ENCODE measurements around the gene PPP1R12B.

The PPP1R12B gene

GRCh38 chr1:202348509-202349205 is at the start of gene PPP1R12B:
TSS of gene PPP1R12B (plus strand) at chr1:202348699. CDS start at chr1:202348852, 153 bp downstream.
- peak; percentile 92 to 95 for DNase-seq (ENCODE audit: low read depth in 2 of 2)

- DNase-seq (ENCODE audit: low read depth in 2 of 2) = no peak
Observed at GRCh38 chr1:202302166-202302565, 46.3 kb upstream of the PPP1R12B start.

DNA sequence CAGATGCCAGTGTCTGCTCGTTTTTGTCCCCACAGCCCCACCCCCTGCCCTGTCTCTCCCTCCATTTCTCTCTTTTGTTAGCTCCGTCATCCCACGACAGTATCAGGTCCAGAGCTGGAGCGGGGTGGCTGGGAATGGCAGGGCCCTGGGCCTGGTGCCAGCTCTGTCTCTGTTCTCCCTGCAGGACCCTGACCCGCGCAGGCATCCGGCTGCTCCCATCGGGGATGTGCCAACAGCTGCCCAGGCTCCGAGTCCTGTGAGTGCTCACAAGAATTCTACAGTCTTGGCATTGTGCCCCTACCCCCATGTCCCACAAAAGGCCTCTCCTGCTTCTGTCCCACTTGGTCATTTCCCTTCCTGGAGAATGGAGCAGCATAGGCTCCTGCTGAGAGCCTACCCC is 44.1 kb upstream of the PPP1R12B start:
- DNase-seq (ENCODE audit: low read depth in 2 of 2) = no peak

- no peak for DNase-seq (ENCODE audit: low read depth in 2 of 2)
Observed at GRCh38 chr1:202305168-202305567, 43.3 kb upstream of the PPP1R12B start.

DNA sequence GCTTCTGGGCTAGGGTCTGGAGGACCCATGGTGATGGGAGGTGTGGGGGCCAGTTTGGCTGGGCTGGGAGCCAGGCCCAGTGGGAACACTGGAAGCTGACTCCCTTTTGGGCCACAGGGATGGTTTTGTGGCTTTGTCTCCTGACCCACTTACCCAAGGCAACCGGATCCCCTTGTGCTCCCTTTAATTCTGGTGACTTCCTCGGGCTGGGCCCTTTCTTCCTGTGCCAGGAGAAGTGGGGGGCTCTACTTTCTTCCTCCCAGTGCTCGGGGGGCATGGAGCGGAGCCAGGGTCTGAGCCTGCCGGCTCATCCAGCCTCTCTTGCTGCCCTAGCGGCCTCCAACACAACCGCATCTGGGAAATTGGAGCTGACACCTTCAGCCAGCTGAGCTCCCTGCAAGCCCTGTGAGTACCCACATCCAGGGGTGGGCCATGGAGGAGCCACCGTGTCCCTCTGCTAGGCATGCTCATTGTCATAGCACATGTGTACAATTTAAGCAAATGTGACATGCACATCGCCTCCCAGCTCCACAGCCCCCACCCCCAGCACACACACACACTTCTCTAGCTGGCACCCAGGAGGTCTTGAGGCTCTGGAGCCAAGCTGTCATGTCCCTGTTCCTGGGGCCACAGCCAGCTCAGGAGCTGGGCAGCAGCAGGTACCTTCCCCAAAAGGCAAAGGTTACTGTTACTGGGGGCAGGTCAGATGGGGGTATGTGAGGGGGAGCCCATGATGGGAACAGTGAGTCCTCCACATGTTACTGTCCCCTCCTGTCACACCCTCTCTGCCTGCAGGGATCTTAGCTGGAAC is 41.8 kb upstream of the PPP1R12B start:
- no peak for DNase-seq (ENCODE audit: low read depth in 2 of 2)

GRCh38 chr1:202310071-202310725 is 38.3 kb upstream of the PPP1R12B start:
- no peak for DNase-seq (ENCODE audit: low read depth in 2 of 2)

DNA sequence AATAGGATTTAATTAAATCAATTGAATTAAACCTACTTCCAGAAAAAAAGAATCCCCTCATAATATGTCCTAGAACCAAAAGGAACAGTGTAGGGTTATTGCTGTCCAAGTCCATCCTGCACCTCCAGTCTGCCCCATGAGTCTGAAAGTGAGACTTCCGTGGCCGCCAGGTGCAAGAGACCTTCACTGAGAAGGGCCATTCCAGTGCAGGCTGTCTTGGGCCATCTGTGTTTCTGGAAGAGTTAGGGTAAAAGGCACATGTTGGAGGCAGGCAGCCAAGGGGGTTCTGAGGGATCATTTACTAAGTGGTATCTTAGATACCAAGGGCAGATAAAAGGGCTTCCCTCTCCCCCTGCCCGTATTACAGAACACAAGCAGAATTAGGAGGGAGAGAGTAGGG is 37.8 kb upstream of the PPP1R12B start:
- DNase-seq (ENCODE audit: low read depth in 2 of 2) = no peak

DNA sequence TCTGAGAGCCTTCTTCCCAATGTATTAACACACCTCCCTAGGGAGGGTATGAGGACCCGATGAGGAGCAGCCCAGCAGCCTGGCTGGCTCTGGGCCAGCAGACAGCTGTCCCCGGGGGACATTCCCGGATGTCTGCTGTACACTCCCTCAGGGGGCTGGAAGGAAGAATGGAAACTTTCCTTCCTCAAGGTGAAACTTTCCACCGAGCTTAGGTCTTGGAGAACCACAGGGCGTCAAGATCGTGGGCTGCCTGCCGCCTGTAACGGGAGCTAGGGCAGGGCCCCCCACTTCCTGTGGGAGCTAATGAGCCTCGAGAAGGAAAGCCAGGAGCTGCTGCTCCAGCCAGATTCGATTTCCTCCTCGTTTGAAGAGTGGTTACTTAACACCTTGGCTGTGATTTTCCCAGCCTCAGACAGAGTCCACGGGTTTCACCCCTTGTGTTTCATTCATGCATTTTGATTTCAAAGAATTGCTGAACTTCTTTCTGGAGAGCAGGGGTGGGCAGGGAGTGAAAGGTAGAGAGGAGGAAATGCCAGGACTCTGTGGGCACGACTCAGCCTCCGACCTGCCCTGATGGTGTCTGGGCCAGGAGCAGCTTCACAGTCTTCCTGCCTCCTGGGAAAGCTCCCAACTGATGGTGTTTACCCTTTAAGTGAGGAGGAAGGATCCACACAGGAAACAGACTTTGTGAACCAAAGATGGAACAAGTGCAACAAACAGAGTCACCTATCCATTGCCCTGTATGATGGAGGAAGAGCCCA is 36.4 kb upstream of the PPP1R12B start:
- DNase-seq (ENCODE audit: low read depth in 2 of 2) = no peak

GRCh38 chr1:202315576-202316168 is 32.8 kb upstream of the PPP1R12B start:
- DNase-seq (ENCODE audit: low read depth in 2 of 2) = peak; percentile 45 to 68

DNA sequence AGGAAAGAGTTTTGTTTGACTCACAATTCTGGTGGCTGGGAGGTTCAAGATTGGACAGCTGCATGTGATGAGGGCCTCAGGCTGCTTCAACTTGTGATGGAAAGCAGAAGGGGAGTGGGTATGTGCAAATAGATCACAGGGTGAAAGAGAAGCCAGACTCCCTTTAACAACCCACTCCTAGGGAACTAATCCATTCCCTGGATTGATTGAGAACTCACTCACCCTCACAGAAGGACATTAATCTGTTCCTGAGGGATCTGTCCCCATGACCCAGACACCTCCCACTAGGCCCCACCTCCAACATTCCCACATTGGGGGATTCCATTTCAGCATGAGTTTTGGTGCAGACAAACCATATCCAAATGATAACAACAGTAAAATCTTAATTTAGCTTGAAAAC is 32.3 kb upstream of the PPP1R12B start:
- no peak for DNase-seq (ENCODE audit: low read depth in 2 of 2)

DNA sequence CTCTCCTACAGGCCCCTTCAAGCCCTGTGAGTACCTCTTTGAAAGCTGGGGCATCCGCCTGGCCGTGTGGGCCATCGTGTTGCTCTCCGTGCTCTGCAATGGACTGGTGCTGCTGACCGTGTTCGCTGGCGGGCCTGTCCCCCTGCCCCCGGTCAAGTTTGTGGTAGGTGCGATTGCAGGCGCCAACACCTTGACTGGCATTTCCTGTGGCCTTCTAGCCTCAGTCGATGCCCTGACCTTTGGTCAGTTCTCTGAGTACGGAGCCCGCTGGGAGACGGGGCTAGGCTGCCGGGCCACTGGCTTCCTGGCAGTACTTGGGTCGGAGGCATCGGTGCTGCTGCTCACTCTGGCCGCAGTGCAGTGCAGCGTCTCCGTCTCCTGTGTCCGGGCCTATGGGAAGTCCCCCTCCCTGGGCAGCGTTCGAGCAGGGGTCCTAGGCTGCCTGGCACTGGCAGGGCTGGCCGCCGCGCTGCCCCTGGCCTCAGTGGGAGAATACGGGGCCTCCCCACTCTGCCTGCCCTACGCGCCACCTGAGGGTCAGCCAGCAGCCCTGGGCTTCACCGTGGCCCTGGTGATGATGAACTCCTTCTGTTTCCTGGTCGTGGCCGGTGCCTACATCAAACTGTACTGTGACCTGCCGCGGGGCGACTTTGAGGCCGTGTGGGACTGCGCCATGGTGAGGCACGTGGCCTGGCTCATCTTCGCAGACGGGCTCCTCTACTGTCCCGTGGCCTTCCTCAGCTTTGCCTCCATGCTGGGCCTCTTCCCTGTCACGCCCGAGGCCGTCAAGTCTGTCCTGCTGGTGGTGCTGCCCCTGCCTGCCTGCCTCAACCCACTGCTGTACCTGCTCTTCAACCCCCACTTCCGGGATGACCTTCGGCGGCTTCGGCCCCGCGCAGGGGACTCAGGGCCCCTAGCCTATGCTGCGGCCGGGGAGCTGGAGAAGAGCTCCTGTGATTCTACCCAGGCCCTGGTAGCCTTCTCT is 30.3 kb upstream of the PPP1R12B start:
- DNase-seq (ENCODE audit: low read depth in 2 of 2) = no peak

DNA sequence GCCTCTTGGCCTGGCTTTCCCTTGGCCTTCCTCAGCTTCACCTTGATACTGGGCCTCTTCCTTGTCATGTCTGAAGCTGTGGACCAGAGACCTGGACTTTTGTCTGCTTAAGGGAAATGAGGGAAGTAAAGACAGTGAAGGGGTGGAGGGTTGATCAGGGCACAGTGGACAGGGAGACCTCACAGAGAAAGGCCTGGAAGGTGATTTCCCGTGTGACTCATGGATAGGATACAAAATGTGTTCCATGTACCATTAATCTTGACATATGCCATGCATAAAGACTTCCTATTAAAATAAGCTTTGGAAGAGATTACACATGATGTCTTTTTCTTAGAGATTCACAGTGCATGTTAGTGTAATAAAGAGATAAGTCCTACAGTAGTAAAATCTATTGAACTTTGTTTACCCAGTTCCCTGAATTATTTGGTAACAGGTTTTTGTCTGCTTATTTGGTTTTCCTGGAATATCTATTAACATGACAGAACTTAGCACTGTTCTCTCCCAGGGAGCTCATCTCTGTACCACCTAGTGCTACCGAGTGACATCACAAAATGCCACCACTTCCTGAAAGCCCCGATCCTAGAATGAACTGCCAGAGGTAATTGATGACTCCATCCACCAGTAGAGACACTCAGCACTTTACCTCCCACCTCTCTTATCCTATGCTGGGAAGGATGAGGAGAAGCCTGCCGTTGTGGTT is 29.0 kb upstream of the PPP1R12B start:
- no peak for DNase-seq (ENCODE audit: low read depth in 2 of 2)

- no peak for DNase-seq (ENCODE audit: low read depth in 2 of 2)
Observed at GRCh38 chr1:202320081-202320405, 28.5 kb upstream of the PPP1R12B start.

DNA sequence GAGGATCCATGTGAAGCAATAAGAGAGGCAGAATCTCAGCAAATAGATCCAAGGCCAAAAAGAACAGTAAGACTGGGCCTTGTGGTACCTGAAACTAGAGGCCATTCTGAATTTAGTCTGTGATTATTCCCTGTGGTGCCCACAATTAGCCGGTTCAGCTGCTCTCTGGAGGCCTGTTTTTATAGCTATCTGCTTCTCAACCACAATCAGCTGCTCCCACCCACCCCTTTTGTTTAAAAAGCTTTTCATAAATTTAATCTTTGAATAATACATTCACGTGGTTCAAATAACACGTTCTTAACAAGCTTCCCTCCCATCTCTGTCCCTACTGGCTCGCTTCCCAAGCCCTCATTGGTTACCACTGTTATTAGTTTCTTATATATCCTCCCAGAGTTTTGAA is 24.8 kb upstream of the PPP1R12B start:
- no peak for DNase-seq (ENCODE audit: low read depth in 2 of 2)

GRCh38 chr1:202324646-202325045 is 23.9 kb upstream of the PPP1R12B start:
- DNase-seq (ENCODE audit: low read depth in 2 of 2) = no peak

- DNase-seq (ENCODE audit: low read depth in 2 of 2) = no peak
Observed at GRCh38 chr1:202329891-202330290, 18.6 kb upstream of the PPP1R12B start.

DNA sequence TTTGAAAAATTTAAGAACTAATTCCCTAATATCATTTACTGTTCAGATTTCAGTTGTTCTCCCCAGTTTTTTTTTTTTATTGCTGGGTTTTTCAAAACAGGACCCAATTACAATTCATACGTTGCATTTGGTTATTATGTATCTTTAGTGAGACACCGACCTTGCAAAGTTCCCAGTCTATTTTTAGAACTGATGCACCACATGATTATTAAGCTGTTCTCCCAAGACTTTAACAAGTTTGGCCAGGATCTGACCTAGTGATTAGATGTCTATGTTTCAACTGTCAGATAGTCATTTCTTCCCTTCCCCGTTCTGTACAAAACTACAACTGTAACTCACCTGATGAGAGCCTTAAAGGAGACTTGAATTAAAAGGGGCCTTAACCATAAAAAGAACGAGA is 14.6 kb upstream of the PPP1R12B start:
- DNase-seq (ENCODE audit: low read depth in 2 of 2) = no peak

DNA sequence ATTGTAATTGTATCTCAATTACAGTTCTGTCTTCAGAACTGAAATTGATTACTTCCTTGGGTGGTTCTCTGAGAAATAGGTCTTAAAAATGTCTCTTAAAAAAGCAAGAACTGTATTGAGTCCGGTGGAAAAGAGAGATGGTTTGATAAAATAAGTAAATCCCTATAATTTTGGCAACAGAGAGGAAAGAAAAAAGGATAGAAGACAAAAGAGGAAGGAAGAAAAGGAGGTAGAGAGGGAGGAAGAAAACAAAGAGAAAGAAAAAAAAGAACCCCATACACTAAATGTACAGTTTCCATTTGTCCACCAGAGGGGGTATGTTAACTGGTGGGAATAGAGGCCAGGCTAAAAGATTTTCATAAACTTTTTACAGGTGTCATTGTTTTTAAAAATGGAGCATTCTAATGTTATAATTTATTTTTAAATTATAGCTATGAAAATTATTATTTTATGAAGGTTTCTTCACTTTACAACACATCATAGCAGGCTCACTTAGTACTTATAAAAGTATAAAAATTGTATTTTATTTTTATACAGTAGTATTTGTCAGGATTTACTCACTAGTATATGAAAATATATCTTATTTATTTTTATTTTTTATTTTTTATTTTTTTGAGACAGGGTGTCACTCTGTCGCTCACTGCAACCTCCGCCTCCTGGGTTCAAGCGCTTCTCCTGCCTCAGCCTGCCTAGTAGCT is 4.7 kb upstream of the PPP1R12B start:
- no peak for DNase-seq (ENCODE audit: low read depth in 2 of 2)

GRCh38 chr1:202348005-202348508 is 442 bp upstream of the PPP1R12B start:
- no peak for DNase-seq (ENCODE audit: low read depth in 2 of 2)

Data from stimulated activated CD4-positive, alpha-beta T cell treated with anti-CD3 and anti-CD28 coated beads, Interleukin-15, amount 100 ng/mL, for 48 hours (primary cell).